ENCODE results near the gene EXOSC7.
"Not testable (repeated sequence)": the region's sequence is repeated elsewhere in the genome, so short reads cannot be mapped to it uniquely, and the experiment has no call there.

EXOSC7 gene

DNA sequence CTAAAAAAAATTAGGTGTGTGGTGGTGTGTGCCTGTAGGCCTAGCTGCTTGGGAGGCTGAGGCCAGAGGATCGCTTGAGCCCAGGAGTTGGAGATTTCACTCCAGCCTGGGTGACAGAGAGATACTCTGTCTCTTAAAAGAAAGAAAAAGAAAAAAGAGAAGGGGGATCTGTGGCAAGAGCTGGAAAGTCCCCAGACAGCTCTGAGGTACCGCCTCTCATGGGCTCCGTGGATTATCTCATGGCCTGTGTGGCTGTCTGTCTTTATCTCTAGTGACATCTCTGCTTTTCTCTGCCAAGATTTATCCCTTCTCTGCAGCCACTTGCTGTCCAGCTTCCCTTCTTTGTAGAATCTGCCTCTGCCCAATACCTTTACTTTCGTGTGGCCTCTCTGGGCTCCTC lies 5.7 kb downstream of the EXOSC7 start:
- DNase-seq (ENCODE audit: low read depth, low spot score), result no peak
- H3K4me3 ChIP-seq (ENCODE audit: low read depth, low read length), result no peak overlapping the region
- TF ChIP-seq CTCF (IDR thresholded peaks at IDR 0.05; ENCODE audit: low read depth, low read length), result no peak
- in situ Hi-C loops (cut with HindIII; ENCODE audit: low sequenced_read_pairs), result no loop called here

DNA sequence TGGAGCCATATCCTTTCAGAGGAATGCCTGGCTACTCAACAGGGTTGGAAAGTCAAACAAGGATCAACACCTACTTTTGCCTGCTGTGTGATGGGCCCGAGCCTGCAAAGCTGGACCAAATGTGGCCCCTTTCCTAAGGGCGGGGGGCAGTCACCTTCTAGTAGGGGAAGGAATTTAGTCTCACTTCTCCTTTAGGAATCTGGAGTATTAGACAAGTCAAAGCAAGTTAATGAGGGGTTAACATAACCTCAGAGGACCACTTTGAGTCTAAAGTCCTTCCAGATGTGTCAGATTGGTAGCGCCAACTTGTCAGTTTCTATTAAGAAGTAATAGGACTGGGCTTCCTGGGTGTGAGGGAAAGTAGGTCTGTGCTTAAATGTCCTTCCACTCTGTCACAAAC lies 6.8 kb downstream of the EXOSC7 start:
- H3K4me3 ChIP-seq (ENCODE audit: low read depth, low read length), result no peak overlapping the region
- no peak for DNase-seq (ENCODE audit: low read depth, low spot score)
- in situ Hi-C loops (cut with HindIII; ENCODE audit: low sequenced_read_pairs), result no loop called here
- no peak for TF ChIP-seq CTCF (IDR thresholded peaks at IDR 0.05; ENCODE audit: low read depth, low read length)

DNA sequence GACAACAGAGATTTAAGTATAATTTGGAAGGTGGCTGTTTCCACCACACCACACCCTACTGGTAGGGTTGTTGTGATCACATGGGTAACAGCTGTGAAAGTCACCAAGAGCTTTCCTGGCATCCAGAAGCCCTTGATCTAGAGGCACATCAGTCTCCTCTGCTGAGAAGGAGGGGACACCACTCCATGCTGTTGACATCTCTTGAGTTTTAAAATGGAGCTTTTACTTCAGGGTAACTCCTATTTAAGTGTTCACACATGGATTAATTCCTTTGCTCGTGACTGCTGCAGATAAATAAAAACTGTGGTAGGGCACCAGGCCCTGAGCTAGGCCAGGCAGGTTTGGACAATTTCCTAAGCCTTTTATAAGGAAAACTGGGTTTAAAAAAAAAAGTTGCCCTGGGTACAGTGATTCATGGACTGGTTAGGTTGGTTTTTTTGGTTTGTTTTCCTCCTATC lies 7.5 kb downstream of the EXOSC7 start:
- no peak for TF ChIP-seq CTCF (IDR thresholded peaks at IDR 0.05; ENCODE audit: low read depth, low read length)
- DNase-seq (ENCODE audit: low read depth, low spot score), result no peak
- in situ Hi-C loops (cut with HindIII; ENCODE audit: low sequenced_read_pairs), result no loop called here
- H3K4me3 ChIP-seq (ENCODE audit: low read depth, low read length), result no peak overlapping the region

- in situ Hi-C loops (cut with HindIII; ENCODE audit: low sequenced_read_pairs), result no loop called here
- TF ChIP-seq CTCF (IDR thresholded peaks at IDR 0.05; ENCODE audit: low read depth, low read length), result no peak
- no peak overlapping the region for H3K4me3 ChIP-seq (ENCODE audit: low read depth, low read length)
- DNase-seq (ENCODE audit: low read depth, low spot score), result no peak
These were observed 8.3 kb downstream of the EXOSC7 start for GRCh38 chr3:44984335-44984734.

- in situ Hi-C loops (cut with HindIII; ENCODE audit: low sequenced_read_pairs); DNase-seq (ENCODE audit: low read depth, low spot score); H3K4me3 ChIP-seq (ENCODE audit: low read depth, low read length): not testable (repeated sequence)
These were observed 10.3 kb downstream of the EXOSC7 start for GRCh38 chr3:44986330-44986729.

DNA sequence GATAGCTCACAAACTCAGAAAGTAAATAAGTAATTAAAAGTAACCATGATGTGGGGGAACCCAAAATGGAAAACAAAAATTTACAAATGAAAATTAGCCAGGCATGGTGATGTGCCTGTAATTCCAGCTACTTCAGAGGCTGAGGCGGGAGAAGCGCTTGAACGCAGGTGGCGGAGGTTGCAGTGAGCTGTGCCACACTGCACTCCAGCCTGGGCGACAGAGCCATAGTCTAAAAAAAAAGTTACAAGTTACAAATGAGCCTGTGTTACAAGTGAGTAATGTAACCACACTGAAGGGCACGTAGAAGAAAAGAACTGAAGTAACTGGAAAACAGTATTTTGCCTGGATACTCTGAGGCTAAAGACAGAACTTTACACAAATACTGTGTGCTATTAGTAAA lies 11.3 kb downstream of the EXOSC7 start:
- in situ Hi-C loops (cut with HindIII; ENCODE audit: low sequenced_read_pairs), result no loop called here
- H3K4me3 ChIP-seq (ENCODE audit: low read depth, low read length), result no peak overlapping the region
- TF ChIP-seq CTCF (IDR thresholded peaks at IDR 0.05; ENCODE audit: low read depth, low read length), result no peak
- peak; percentile 1 for DNase-seq (ENCODE audit: low read depth, low spot score)

DNA sequence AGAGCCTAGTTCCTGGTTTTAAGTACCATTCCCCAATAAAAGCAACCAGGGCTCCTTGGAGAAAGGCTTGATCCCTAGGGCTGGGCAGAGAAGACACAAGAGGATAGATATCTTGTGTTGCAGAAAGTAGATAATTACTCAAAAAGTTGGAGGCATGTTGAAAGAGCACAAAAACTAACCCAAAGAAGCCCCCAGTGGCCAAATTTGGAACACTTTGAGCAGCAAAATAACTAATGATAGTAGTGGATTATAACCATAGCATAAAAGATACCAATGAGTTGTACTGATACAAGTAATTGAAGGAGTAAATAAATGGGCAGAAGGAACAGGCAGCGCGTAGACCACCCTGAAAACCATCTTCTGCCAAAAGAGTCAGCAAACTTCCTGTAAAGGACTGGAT lies 12.0 kb downstream of the EXOSC7 start:
- no peak overlapping the region for H3K4me3 ChIP-seq (ENCODE audit: low read depth, low read length)
- in situ Hi-C loops (cut with HindIII; ENCODE audit: low sequenced_read_pairs), result no loop called here
- peak; percentile 51 for TF ChIP-seq CTCF (IDR thresholded peaks at IDR 0.05; ENCODE audit: low read depth, low read length)
- no peak for DNase-seq (ENCODE audit: low read depth, low spot score)
